Right cardiac atrium (tissue), 5 donors: Measurements from ENCODE around the gene CTTNBP2. TPM values are rescaled to one million over a fixed set of nuclear protein-coding genes. Genes with fewer than 3 reads are reported as not detected.

Experiments
- ATAC-seq, 2 donors: fragments of 200-7000 bp; cut with Tn5 transposase; one replicate each; pipeline versions ENCODE4 v1.8.0 to v1.9.1; 2020; ENCODE audit warnings: moderate library complexity in 2 of 2, mild to moderate bottlenecking in 1 of 2
- DNase-seq, 3 donors: peaks; one replicate each; pipeline ENCODE4 v3.0.0-alpha.2; 2020
- H3K27ac ChIP-seq: one replicate; pipeline ENCODE4 v1.5.1; 2013; ENCODE audit warnings: mild to moderate bottlenecking, low read length, control low read depth, moderate library complexity
- H3K27me3 ChIP-seq: one replicate; pipeline ENCODE4 v1.6.1; 2013; ENCODE audit not compliant: control insufficient read depth, insufficient read depth
- H3K4me1 ChIP-seq: one replicate; pipeline ENCODE4 v1.6.1; 2013; ENCODE audit warnings: low read length; ENCODE audit not compliant: control insufficient read depth, insufficient read depth
- H3K4me3 ChIP-seq: one replicate; pipeline ENCODE4 v1.5.1; 2013; ENCODE audit warnings: low read length, control low read depth
- H3K9me3 ChIP-seq: one replicate; pipeline ENCODE4 v1.6.1; 2013; ENCODE audit warnings: low read length; ENCODE audit not compliant: control insufficient read depth
- WGBS: extraction: QIAGEN DNeasy Blood & Tissue Kit; methylation state at CpG from one replicate; pipeline ENCODE4 v1.1.7; 2013; 5-methylcytosine and 5-hydroxymethylcytosine counted together
- intact Hi-C, 4 donors: fragments of 100-400 bp; cut with DNase I; formaldehyde crosslinking; loops; one replicate each; pipeline versions ENCODE4 v1.11.0 to v1.14.0; 2022 to 2023
- polyA plus RNA-seq: library from polyadenylated mRNA; stranded (reverse); fragments of 200-250 nt; gene quantifications from one replicate; pipeline ENCODE4 v1.2.3, GENCODE V29; 2013
- total RNA-seq, 4 donors: library from RNA; stranded (reverse); fragmentation: NEBNext Ultra II Directional; extraction: Animal tissue kit (Norgen Biotek cat#: 25700); gene quantifications; one replicate each; pipeline ENCODE4 v1.2.1, GENCODE V29; 2021
- donor health status: healthy with polysubstance abuse.
- donor health status: DM: no; HTN: yes; CAD: no.
- donor health status: DM: no; HTN: no; CAD: no.
- donor health status: DM: no; HTN: yes; CAD: no; lungs with severe emphysema.
- donor health status: DM: yes; HTN: yes; CAD: no.

Gene CTTNBP2
- total and polyA plus RNA-seq, 5 donors: 2.0 to 5.5 (median 4.3) TPM

GRCh38 chr7:117841011-117841410 lies 32.2 kb downstream of the CTTNBP2 start:
- DNase-seq: no peak

GRCh38 chr7:117839507-117839906 lies 33.7 kb downstream of the CTTNBP2 start:
- DNase-seq: no peak
- ATAC-seq: no peak
- H3K27ac ChIP-seq: no peak overlapping the region
- no peak overlapping the region for H3K4me3 ChIP-seq
- no peaks in the 10 kb centered on the region for H3K4me1 ChIP-seq
- intact Hi-C loops: no loop called here
- H3K27me3 ChIP-seq: no peaks in the 10 kb centered on the region
- H3K9me3 ChIP-seq: no peaks in the 10 kb centered on the region

More at GRCh38 chr7:117841011-117841410, 32.2 kb downstream of the CTTNBP2 start:
- intact Hi-C loops: no loop called here
- no peak overlapping the region for H3K27ac ChIP-seq
- H3K4me3 ChIP-seq: no peak overlapping the region
- no peaks in the 10 kb centered on the region for H3K9me3 ChIP-seq
- no peaks in the 10 kb centered on the region for H3K27me3 ChIP-seq
- H3K4me1 ChIP-seq: no peaks in the 10 kb centered on the region
- no peak for ATAC-seq

- Histone ChIP-seq H3K4me3 (no peak overlapping the region), H3K27ac (no peak overlapping the region), H3K27me3 (no peaks in the 10 kb centered on the region), H3K4me1 (no peaks in the 10 kb centered on the region), H3K9me3 (no peaks in the 10 kb centered on the region)
- WGBS: 100% methylated on average over 1 of the region's 1 CpG
- DNase-seq: no peak
- ATAC-seq: no peak
- intact Hi-C loops: no loop called here
Measured at GRCh38 chr7:117837841-117838240, 35.4 kb downstream of the CTTNBP2 start.

- H3K27ac ChIP-seq: no peak overlapping the region
- DNase-seq (no peak), ATAC-seq (no peak)
- intact Hi-C loops: no loop called here
- no peaks in the 10 kb centered on the region for H3K9me3 ChIP-seq
- no peaks in the 10 kb centered on the region for H3K4me1 ChIP-seq
- H3K4me3 ChIP-seq: no peak overlapping the region
- no peaks in the 10 kb centered on the region for H3K27me3 ChIP-seq
- 60% methylated on average over 4 of the region's 4 CpGs for WGBS
Measured at GRCh38 chr7:117835016-117835664, 38.1 kb downstream of the CTTNBP2 start.

GRCh38 chr7:117830422-117830954 lies 42.8 kb downstream of the CTTNBP2 start:
- Histone ChIP-seq H3K4me1 (peaks cover 4% of the 10 kb centered on the region), H3K4me3 (no peak overlapping the region), H3K27ac (no peak overlapping the region), H3K27me3 (no peaks in the 10 kb centered on the region), H3K9me3 (no peaks in the 10 kb centered on the region)
- ATAC-seq: peak; percentile 69 to 72
- peak in 2 of 3 donors; percentile 21 to 45 for DNase-seq
- 35% methylated on average over 5 of the region's 5 CpGs for WGBS
- intact Hi-C loops: no loop called here

- peak overlapping the region; percentile 30 for H3K27ac ChIP-seq
- H3K9me3 ChIP-seq: no peaks in the 10 kb centered on the region
- H3K27me3 ChIP-seq: no peaks in the 10 kb centered on the region
- peaks cover 4% of the 10 kb centered on the region for H3K4me1 ChIP-seq
- no peak overlapping the region for H3K4me3 ChIP-seq
- no peak for DNase-seq
- intact Hi-C loops: loop anchor here in 1 of 4 donors (5.0 kb wide), 1 partner anchor 48 kb away; no protein-coding TSS in a partner anchor
- 50% methylated on average over 1 of the region's 1 CpG for WGBS
- peak in 1 of 2 donors; percentile 56 for ATAC-seq
Measured at GRCh38 chr7:117829450-117830117, 43.7 kb downstream of the CTTNBP2 start.

- Histone ChIP-seq H3K27me3 (no peaks in the 10 kb centered on the region), H3K4me1 (peaks cover 4% of the 10 kb centered on the region), H3K27ac (no peak overlapping the region), H3K9me3 (no peaks in the 10 kb centered on the region), H3K4me3 (no peak overlapping the region)
- ATAC-seq (no peak), DNase-seq (no peak)
- intact Hi-C loops: loop anchor here in 1 of 4 donors (5.0 kb wide), 1 partner anchor 48 kb away; no protein-coding TSS in a partner anchor
- 63% methylated on average over 2 of the region's 2 CpGs for WGBS
Measured at GRCh38 chr7:117828825-117829224, 44.4 kb downstream of the CTTNBP2 start.

GRCh38 chr7:117827862-117828261 lies 45.4 kb downstream of the CTTNBP2 start:
- Histone ChIP-seq H3K4me1 (peaks cover 4% of the 10 kb centered on the region), H3K27me3 (no peaks in the 10 kb centered on the region), H3K9me3 (no peaks in the 10 kb centered on the region), H3K27ac (no peak overlapping the region), H3K4me3 (no peak overlapping the region)
- no peak for DNase-seq
- intact Hi-C loops: loop anchor here in 1 of 4 donors (5.0 kb wide), 1 partner anchor 49 kb away; no protein-coding TSS in a partner anchor
- 52% methylated on average over 2 of the region's 2 CpGs for WGBS
- no peak for ATAC-seq

- Histone ChIP-seq H3K27me3 (no peaks in the 10 kb centered on the region), H3K27ac (no peak overlapping the region), H3K9me3 (no peaks in the 10 kb centered on the region), H3K4me3 (no peak overlapping the region), H3K4me1 (peaks cover 4% of the 10 kb centered on the region)
- intact Hi-C loops: loop anchor here in 1 of 4 donors (5.0 kb wide), 1 partner anchor 52 kb away; no protein-coding TSS in a partner anchor
- ATAC-seq (no peak), DNase-seq (no peak)
- 81% methylated on average over 2 of the region's 2 CpGs for WGBS
Measured at GRCh38 chr7:117825132-117825531, 48.1 kb downstream of the CTTNBP2 start.

GRCh38 chr7:117824592-117824991 lies 48.6 kb downstream of the CTTNBP2 start:
- DNase-seq (no peak), ATAC-seq (no peak)
- intact Hi-C loops: no loop called here
- no peak overlapping the region for H3K27ac ChIP-seq
- H3K9me3 ChIP-seq: no peaks in the 10 kb centered on the region
- H3K27me3 ChIP-seq: no peaks in the 10 kb centered on the region
- 94% methylated on average over 2 of the region's 2 CpGs for WGBS
- H3K4me1 ChIP-seq: peaks cover 4% of the 10 kb centered on the region
- no peak overlapping the region for H3K4me3 ChIP-seq

GRCh38 chr7:117819558-117819957 lies 53.7 kb downstream of the CTTNBP2 start:
- Histone ChIP-seq H3K27ac (no peak overlapping the region), H3K4me1 (no peaks in the 10 kb centered on the region), H3K27me3 (no peaks in the 10 kb centered on the region), H3K4me3 (no peak overlapping the region), H3K9me3 (no peaks in the 10 kb centered on the region)
- DNase-seq (no peak), ATAC-seq (no peak)
- intact Hi-C loops: no loop called here
- 85% methylated on average over 2 of the region's 2 CpGs for WGBS
